ENCODE data around the gene PPP1R12B.

DNA sequence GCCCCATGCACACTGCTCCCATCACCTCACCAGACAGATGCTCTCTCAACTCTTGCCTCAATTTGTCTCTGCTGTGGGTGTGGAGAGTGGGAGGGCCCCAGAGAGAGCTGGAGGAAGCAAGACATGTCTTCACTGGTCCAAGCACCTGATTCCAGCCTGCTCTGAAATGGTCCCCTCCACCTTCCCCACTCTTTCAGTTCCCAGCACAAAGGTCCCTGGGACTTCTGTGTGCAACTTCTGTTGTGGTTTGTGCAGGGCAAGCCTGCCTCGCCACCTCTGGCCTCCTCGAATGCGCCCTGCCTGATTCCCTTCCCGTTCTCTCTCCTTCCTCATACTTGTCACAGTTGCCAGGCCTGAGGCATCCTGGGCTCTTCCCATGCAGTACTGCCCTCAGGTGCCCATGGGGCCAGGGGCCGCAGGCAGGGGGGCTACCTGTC lies 242.5 kb downstream of the PPP1R12B start:
- TF ChIP-seq TAF1 (IDR thresholded peaks at IDR 0.05; ENCODE audit: borderline replicate concordance, low read depth, low read length) = no peak
- no peak for TF ChIP-seq POLR2A (IDR thresholded peaks at IDR 0.05; ENCODE audit: low read depth, low read length)

Measured in GM12892 (cell line).